SHP77 (cell line): ENCODE measurements around the gene ASXL2.
"Not testable (repeated sequence)": the region's sequence is repeated elsewhere in the genome, so short reads cannot be mapped to it uniquely, and the experiment has no call there.

ENCODE experiments used
- DNase-seq, 2 experiments: peaks; one replicate each; lab custom pipeline; 2025; lab: John Stamatoyannopoulos, UW

Gene ASXL2

DNA sequence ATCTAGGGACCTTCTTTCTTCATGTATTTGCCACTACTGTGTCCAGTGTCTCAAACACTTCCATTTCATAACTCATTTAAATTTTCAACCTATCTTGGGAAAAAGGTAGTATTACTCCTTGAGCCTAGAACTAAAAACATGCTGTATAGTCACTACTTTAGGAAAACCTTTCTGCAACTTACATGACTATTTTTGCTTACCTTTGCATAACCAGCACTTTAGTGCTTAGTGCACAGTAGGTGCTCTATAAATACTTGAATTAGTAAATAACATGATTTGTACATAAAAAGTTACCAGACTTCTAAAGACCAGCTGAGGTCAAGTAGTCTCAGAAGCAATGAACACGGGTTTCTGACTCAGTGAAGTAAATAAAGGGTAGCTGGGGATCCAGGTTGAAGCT, 142.5 kb downstream of the ASXL2 start:
- no peak for DNase-seq

DNA sequence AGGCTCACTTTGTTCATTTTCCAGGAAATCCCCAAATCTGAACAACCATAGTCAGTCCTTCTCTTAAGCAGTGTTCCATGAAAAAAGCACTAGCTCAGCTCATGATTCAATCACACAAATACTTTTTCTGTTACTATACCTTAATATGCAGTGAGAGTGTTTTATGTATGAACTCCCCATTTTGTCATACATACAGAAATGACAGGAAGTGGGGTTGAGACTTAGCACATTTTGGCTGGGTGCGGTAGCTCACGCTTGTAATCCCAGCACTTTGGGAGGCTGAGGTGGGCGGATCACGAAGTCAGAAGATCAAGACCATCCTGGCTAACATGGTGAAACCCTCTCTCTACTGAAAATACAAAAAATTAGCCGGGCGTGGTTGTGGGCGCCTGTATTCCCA, 149.7 kb downstream of the ASXL2 start:
- no peak for DNase-seq

DNA sequence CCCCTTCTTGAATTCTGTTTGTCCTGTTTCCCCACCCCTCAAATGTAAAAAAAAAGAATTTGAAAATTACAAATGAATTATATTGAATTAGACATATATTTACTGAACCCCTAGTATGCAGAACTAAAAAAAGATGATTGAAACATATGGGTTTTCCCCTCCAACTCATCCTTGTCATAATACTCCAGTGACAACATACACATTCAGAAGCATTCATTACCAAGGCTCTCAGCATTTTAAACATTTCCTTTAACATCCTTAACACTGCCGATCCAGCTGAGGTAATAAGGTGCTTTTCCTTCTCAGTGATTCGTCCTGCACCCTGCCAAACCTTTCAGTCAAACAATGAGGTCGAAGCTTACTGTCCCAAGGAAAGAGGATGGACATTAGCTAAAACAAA, 151.8 kb downstream of the ASXL2 start:
- no peak for DNase-seq

DNA sequence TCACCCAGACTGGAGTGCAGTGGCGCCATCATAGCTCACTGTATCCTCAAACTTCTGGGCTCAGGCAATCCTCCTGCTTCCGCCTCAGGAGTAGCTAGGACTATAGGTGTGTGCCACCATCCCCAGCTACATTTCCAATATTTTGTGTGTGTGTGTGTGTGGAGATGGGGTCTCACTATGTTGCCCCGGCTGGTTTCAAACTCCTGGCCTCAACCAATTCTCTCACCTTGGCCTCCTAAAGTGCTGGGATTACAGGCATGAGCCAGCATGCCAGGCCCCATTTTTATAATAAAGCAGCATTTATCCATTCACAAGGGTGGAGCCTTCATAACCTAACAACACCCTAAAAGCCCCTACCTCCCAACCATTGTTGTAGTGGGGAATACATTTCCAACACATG, 152.4 kb downstream of the ASXL2 start:
- DNase-seq = no peak

DNA sequence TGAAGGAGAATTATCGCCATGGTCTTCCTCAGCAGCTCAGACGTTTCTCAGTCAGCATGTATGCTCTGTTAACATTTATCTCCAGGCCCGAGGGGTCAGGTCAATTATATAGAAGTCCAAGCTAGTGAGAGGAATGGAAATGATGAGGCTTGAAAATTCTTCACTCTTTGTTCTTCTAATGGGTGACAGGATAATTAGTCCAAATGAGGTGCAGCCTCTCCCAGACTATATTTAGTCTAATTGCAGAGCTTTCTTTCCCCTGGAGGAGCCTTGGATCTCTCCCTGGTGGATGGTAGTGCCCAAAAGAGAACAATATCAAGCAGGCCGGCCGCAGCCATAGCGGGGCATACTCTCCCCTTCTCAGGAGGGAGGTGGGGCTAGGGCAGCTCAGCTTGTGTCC, 153.5 kb downstream of the ASXL2 start:
- DNase-seq = no peak

DNA sequence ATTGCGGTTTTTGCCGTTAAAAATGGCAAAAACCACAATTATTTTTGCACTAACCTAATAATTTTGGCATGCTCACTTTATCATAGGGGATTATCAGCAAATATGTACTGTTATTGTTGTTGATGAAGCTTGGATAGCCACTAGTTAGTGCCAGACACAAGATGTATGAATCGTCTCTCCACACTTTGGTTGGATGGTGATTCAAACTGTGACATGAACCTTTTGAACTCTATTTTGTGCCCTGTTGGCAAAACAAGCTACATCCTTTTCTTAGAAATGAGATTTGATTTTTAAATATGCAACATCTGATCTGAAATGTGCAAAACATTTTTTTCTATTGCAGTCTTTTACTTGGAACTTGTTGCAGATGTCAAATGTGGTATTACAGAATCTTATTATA, 156.1 kb downstream of the ASXL2 start:
- no peak for DNase-seq

DNA sequence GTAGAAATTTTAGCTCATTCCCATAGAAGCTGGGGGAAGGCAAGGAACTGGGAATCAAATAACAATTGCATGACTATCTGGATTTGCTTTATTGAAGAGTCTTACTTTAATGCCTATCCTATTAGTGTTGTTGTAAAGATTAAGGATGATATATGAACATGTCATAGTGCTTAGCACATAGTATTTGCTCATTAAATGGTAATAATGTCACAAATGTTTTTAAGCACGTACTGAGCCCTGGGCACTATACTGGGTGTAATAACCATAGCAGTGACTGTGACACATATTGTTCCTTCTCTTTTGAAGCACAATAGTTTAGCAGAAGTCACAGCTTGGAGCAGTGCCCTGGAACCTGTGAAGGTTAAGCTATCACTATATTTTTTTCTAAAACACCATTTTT, 157.7 kb downstream of the ASXL2 start:
- no peak for DNase-seq

DNA sequence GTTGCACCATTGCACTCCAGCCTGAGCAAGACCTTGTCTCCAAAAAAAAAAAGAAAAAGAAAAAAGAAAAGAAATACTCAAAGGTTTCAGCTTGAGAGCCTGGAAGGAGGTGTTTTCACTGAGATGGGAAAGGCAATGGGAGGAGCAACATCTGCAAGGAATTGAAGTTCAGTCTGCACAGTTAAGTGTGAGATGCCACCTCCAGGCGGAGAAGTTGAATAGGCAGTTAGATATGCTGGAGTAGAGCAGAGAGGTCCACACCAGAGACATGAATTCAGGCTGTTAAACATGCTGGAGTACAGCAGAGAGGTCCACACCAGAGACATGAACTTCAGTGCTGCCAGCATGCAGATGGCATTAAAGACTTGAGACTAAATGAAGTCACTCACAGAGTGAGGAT, 163.5 kb downstream of the ASXL2 start:
- no peak for DNase-seq

DNA sequence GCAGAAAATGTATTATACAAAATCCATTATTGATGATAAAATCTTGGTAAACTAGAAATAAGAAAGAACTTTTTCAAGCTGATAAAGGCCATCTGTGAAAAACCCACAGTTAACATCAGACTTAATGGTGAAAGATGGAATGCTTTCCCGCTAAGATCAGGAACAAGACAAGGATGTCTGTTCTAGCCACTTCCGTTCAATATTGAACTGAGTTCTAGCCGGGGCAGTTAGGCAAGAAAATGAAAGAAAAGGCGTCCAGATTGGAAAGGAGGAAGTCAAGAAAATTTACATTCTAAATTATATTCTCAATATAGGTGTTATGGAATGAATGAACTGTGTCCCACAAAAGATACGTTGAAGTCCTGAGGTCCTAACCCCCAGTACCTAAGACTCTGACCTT, 165.8 kb downstream of the ASXL2 start:
- DNase-seq = no peak

DNA sequence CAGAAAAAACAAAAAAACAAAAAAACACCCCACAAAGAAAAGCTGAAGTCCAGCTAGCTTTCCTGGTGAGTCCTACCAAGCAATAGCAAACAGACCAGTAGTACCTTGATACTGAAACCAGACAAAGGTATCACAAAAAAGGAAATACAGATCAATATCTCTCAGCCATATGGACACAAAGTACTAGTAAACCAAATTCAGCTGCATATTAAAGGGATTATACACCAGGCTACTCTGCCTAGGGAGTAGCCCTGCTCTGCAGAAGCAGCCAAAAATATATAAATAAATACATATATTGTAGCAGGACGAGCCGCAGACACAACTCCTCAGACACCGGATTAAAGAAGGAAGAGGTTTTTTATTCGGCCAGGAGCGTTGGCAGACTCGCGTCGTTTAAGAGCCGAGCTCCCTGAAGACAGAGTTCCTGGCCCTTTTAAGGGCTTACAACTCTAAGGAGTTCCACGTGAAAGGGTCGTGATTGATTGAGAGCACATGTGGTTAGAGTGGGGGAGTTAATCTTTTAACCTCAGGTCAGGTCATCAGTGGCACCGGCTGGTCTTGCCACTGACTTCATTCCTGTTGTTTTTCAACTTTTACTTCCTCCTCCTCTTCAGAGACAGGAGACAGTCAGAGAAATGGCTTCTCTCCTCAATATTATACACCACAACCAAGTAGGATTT, 166.5 kb downstream of the ASXL2 start:
- DNase-seq = no peak

DNA sequence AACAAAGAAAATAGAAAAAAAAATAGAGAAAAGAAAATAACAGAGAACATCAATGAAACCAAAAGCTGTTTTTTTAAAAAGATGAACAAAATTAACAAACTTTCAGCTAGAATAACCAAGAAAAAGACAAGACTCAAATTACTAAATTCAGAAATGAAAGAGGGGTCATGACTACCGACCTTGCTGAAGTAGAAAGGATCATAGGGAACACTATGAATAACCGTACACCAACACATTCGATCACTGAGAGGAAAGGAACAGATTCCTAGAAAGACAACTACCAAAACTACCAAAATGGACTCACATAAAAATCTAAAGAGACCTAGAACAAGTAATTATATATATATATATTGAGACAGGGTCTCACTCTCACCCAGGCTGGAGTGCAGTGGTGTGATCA, 167.5 kb downstream of the ASXL2 start:
- DNase-seq = no peak

DNA sequence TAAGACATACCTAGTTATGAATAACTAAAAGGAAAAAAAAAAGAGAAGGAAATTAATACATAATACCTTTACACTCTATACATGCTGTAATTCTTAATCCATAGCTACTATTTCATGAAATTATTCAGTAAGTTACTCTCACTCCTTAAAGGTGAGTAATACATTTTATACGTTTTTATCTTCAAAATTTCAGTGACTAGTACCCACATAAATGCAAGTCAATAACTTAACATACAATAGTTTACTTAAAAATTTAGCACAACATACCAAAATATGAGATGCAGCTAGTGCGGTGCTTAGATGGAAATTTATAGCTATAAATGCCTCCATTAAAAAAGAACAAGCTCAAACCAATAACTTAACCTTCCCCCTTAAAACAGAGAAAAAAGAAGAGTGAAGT, 168.9 kb downstream of the ASXL2 start:
- DNase-seq = no peak

DNA sequence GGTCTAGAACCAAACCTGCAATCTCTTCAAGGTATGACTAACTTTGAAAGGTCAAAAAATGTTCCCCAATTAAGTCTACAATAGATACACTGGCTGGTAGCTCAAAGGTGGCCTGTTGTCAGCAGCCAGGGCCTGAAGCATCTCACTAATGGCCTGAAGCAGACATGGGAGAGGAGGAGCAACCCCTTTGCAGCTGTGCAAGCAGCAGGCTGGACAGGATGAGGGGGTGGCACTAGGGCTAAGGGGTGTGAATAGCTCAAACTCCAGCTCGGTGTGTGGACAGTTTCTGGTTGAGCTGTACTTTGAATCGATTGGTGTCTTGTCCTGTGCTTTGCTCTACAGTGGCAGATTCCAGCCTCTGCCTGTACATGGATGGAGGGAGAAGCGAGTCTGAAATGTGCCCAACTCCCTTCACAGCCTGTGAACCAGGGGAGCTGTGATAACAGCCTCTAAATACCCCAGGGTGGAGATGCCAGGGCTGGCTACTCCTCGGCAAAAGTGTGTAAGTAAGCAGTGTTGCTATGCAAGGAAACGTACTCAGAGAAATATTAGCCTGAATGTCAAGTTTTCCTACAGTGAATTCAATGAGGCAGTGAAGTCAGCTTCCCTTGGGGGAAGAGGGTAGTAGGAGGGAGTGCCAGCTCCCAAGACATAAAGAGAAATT, 170.2 kb downstream of the ASXL2 start:
- DNase-seq = peak; percentile 31 to 56

DNA sequence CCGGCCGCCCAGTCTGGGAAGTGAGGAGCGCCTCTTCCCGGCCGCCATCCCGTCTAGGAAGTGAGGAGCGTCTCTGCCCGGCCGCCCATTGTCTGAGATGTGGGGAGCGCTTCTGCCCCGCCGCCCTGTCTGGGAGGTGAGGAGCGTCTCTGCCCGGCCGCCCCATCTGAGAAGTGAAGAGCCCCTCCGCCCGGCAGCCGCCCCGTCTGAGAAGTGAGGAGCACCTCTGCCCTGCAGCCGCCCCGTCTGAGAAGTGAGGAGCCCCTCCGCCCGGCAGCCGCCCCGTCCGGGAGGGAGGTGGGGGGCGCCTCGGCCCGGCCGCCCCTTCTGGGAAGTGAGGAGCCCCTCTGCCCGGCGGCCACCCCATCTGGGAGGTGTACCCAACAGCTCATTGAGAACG, 172.7 kb downstream of the ASXL2 start:
- DNase-seq = not testable (repeated sequence)

DNA sequence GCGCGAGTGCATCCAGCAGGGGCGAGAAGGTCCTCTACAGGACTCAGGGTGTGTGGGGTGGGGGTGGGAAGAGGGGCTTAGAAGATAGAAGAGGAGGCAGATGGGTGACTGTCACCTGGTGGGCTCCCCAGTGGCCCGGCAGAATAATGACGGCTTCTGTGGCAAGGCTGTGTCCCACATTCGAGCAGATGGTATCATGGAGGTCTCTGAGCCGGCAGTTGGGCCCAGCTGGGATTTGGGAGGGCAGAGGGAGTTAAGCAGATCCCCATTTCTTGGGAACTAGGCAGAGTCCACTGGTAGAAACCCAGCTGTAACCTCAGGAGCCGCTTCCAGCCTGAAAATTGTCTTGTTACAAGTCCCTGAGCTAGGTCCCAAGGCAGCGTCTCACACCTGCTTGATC, 176.5 kb downstream of the ASXL2 start:
- DNase-seq = no peak

DNA sequence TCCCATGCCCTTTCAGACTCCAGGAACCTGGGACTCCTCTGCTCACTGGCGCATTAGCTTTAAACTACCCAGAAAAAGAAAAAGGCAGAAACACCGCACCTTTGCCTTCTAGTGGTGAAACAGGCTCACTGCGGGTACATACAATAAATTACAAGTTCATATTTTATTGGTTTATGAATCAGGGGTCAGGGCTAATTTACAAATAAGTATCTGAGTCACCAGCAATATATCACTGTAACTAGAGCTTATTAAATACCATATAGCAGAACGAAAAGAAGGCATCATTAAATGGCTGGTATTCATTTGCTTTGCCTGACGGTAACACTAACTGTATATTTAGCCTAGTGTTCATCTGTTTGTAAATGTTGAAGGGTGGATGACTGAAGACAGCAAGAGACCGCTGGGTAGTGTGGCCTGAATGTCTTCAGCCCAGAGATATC, 178.0 kb downstream of the ASXL2 start:
- peak; percentile 43 to 53 for DNase-seq

DNA sequence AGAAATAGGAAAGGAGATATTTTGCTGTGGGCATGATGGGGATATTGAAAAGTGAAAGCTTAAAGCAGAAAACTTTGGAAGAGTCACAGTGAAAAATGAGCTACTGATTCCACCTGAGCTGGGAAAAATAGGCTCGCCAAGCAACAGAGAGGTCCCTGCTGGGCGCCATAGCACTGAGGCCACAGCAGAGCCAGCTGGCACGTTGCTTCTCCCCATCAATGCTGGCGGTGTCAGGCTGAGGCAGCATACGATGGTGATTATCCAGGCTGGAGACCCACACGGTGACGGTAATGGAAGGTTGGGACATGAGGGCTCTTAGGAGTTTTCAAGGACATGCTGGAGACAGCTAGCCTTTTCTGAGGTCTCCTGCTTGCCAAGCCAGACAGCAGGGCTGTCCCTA, 179.1 kb downstream of the ASXL2 start:
- DNase-seq = no peak

DNA sequence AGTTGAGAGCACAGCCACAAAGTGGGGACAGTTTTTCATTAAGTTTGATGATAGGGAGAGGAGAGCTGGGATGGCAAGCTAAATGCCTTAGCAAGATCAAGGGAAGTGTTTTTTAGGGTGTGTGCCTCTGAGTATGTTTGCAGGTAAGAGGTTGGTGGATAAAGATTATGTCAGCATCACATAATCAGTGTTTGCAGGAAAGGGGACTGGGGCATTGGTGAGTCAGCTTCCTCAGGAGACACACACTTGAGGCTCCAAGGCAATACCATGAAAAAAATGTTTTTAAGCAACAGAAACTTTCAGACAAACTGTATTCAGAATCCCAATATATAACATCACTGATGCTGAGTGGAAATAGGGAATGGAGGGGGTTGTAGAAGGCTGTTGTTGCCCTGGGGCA, 179.5 kb downstream of the ASXL2 start:
- DNase-seq = no peak

DNA sequence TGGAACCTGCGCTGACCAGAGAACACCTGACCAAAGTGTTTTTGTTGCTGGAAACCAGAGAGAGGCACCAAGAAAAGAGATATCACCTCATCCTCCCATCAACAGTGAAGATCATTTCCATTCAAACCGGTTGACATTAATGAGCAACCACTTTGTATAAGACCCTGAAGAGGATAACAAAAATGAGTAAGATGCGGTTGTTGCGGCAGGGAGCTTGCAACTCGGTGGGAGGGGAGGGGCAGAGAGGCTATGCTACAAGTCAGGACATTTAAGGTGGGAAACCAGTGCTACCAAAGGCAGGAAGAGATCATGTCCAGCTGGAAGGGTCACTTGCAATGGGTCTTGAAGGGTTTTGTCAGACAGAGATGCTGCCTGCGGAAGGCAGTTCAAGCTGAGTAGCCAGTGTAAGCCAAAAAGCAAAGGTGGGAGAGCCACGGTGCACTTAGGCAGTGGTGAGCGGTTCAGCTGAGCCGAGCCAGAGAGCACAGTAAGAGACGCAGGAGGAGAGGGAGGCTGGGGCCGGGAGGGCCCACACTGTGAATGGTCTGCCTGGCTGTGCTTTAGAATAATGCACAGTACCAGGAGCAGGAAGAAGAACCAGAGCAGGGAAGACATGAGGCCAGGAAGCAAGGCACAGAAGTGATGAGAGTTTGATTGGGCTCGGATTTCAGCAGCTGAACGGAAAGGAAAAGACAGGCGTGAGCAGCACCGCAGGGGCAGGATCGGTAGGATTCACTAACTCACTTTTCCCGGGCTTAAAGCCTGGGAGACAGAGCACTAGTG, 180.5 kb downstream of the ASXL2 start:
- DNase-seq = peak in 1 of 2 experiments; percentile 15

DNA sequence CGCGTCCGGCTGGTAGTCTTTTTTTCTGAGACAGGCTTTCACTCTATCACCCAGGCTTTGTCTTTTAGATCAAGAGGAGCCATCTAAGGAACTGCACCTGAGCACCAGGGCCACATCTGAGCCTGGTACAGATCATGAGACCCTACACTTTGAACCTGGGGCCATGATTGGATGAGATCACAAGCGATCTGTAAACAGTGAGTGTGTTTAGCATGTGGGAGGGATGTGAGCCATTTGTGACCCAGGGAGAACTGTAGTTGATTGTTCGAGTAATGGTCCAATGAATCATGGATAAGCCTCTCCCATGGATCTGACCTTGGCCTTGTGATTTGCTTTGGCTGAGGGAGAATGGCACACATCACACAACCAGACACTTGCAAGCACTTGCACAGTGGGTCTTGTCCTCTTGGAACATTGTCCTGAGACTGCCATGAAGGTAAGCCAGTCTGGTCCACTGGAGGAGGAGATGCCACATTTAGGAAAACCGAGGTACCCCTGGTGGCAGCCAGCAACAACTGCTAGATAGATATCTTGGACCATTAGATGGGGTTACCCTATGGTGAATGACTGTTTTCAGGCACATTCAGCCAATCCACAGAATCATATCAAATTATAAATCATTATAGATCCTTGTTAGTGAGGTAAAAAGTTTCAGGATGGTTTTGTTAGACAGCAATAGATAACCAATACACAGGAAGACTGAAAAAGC, 185.4 kb downstream of the ASXL2 start:
- no peak for DNase-seq

DNA sequence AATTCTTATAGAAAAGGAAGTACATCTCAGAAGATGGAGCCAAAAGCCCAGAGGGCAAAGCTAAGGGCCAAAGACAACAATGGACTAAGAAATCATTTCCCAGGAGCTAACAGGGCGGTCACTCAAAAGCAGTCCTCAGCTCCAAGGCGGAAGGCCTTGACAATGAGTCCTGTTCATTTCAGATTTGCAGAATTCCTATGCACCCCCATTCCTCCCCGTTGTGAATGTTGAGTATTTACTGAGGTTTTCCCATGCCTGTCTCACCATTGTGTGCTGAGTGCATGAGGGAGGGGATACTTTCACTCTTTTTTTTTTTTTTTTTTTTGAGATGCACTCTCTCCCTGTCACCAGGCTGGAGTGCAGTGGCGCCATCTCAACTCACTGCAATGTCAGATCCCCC, 186.1 kb downstream of the ASXL2 start:
- no peak for DNase-seq

DNA sequence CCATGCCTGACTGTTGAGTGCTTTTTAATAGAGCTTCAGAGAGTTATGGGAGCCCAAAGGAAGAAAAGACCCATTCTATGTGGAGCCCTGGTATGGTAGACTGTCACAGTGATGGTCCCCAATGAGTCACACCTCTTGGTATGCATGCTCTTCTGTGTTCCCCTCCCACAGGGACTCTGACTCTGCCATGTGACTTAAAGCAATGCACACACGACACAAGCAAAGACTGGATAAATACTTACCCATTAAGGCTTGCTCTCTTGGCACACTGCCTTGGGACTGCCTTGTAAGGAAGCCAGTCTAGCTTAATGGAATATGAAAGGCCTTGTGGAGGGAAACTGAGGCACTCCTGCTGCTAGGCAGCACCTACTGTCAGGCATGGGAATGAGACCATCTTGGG, 188.2 kb downstream of the ASXL2 start:
- DNase-seq = no peak

DNA sequence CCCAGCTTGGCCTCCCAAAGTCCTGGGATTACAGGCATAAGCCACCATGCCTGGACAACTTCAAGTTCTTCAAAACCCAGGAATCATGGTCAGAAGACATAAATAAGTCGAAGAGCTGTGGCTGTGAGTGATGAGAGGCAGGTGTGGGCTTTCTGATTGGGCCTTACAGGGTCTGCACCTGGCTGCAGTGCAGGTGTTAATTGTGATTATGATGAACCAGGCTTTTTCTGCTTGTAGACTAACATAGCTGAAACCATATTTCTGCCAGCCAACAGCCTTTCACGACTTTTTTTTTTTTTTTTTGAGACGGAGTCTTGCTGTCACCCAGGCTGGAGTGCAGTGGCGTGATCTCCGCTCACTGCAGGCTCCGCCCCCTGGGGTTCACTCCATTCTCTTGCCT, 190.1 kb downstream of the ASXL2 start:
- no peak for DNase-seq
